Gastrocnemius medialis (tissue), 4 donors: ENCODE data around the gene ENOX2. TPM values are rescaled to one million over a fixed set of nuclear protein-coding genes. Genes with fewer than 3 reads are reported as not detected.
A peak's percentile ranks its signal among the peaks of the same experiment; 100 is the strongest.

Source experiments
- ATAC-seq, 2 donors: fragments of 150-250 bp; one replicate each; pipeline ENCODE4 v1.9.1; 2016
- DNase-seq, 2 donors: peaks; one replicate each; pipeline ENCODE4 v3.0.0-alpha.2; 2019
- H3K27ac ChIP-seq, 4 donors: fragments of 200-600 bp; sonication (generic); 1 replicate in 1 of 4; 2 replicates in 3 of 4; pipeline ENCODE4 v1.5.1; 2016 to 2018; ENCODE audit warnings: mild to moderate bottlenecking in 2 of 4, moderate library complexity in 1 of 4
- H3K27me3 ChIP-seq, 3 donors: fragments of 200-600 bp; sonication (generic) in 2 of 3; 1 replicate in 1 of 3; 2 replicates in 2 of 3; pipeline versions ENCODE4 v1.5.1 to v1.6.0; 2016 to 2019; ENCODE audit warnings: mild to moderate bottlenecking in 1 of 3, moderate library complexity in 1 of 3
- H3K36me3 ChIP-seq, 2 donors: fragments of 200-600 bp; sonication (generic) in 1 of 2; one replicate each; pipeline ENCODE4 v1.5.1; 2017 to 2018
- H3K4me1 ChIP-seq, 2 donors: fragments of 200-600 bp; sonication (generic) in 1 of 2; one replicate each; pipeline ENCODE4 v1.5.1; 2016 to 2017; ENCODE audit warnings: mild to moderate bottlenecking in 2 of 2
- H3K4me3 ChIP-seq, 4 donors: fragments of 200-600 bp; sonication (generic) in 3 of 4; 1 replicate in 1 of 4; 2 replicates in 3 of 4; pipeline ENCODE4 v1.5.1; 2016 to 2019; ENCODE audit warnings: mild to moderate bottlenecking in 2 of 4
- H3K9me3 ChIP-seq, 3 donors: fragments of 200-600 bp; sonication (generic) in 2 of 3; 1 replicate in 1 of 3; 2 replicates in 2 of 3; pipeline ENCODE4 v1.5.1; 2016 to 2019
- CTCF ChIP-seq, 5 experiments: fragments of 450-650 bp in 3 of 5; fragments of 200-600 bp in 2 of 5; sonication (generic) in 2 of 5; IDR thresholded peaks in 4 of 5; conservative IDR thresholded peaks in 1 of 5; 1 replicate in 4 of 5; 2 replicates in 1 of 5; pipeline ENCODE4 v1.5.1; 2016 to 2019; ENCODE audit warnings: antibody characterized with exemption in 5 of 5, mild to moderate bottlenecking in 3 of 5, moderate library complexity in 3 of 5
- POLR2A ChIP-seq, 2 donors: fragments of 450-650 bp; IDR thresholded peaks; one replicate each; pipeline ENCODE4 v1.6.1; 2017; ENCODE audit warnings: antibody characterized with exemption in 2 of 2, mild to moderate bottlenecking in 2 of 2, moderate library complexity in 2 of 2
- in situ Hi-C, 4 donors: fragments of 200-750 bp; cut with MboI; loops; one replicate each; pipeline versions ENCODE4 v1.15.0 to v1.8.0; 2017; ENCODE audit warnings: low sequenced_read_pairs in 4 of 4
- intact Hi-C: fragments of 100-400 bp; cut with DNase I; formaldehyde crosslinking; loops from one replicate; pipeline ENCODE4 v1.15.1; 2023; ENCODE audit warnings: low total_unique reads
- total RNA-seq, 4 donors: library from RNA; depleted of rRNA; stranded (reverse); fragments of >200 nt; gene quantifications; one replicate each; pipeline versions ENCODE4 v1.1.0 to v1.2.3, GENCODE V29; 2016

Gene ENOX2
- total RNA-seq, 4 donors from 2014 or later: 7.2 to 10.9 (median 7.9) TPM

GRCh38 chrX:130885508-130885907 is 17.5 kb downstream of the ENOX2 start:
- DNase-seq (no peak), ATAC-seq (no peak)
- Histone ChIP-seq H3K9me3 (no peaks in the 10 kb centered on the region), H3K4me3 (no peak overlapping the region), H3K27me3 (no peaks in the 10 kb centered on the region), H3K27ac (no peak overlapping the region), H3K36me3 (no peaks in the 10 kb centered on the region), H3K4me1 (peaks cover 4 to 21% of the 10 kb centered on the region in 2 donors)
- TF ChIP-seq POLR2A (IDR thresholded peaks at IDR 0.05): no peak
- TF ChIP-seq CTCF (IDR thresholded peaks at IDR 0.05 in 4 of 5, conservative IDR thresholded peaks at IDR 0.05 in 1 of 5): no peak
- in situ Hi-C loops: no loop called here
- intact Hi-C loops: no loop called here

- peaks cover 8 to 21% of the 10 kb centered on the region in 2 donors for H3K4me1 ChIP-seq
- no peaks in the 10 kb centered on the region for H3K27me3 ChIP-seq
- TF ChIP-seq CTCF (IDR thresholded peaks at IDR 0.05 in 4 of 5, conservative IDR thresholded peaks at IDR 0.05 in 1 of 5) (no peak), POLR2A (IDR thresholded peaks at IDR 0.05) (no peak)
- intact Hi-C loops (no loop called here), in situ Hi-C loops (no loop called here)
- no peaks in the 10 kb centered on the region for H3K9me3 ChIP-seq
- H3K4me3 ChIP-seq: no peak overlapping the region
- H3K27ac ChIP-seq: no peak overlapping the region
- DNase-seq (no peak), ATAC-seq (no peak)
- H3K36me3 ChIP-seq: no peaks in the 10 kb centered on the region
Observed at GRCh38 chrX:130884627-130885026, 18.4 kb downstream of the ENOX2 start.

DNA sequence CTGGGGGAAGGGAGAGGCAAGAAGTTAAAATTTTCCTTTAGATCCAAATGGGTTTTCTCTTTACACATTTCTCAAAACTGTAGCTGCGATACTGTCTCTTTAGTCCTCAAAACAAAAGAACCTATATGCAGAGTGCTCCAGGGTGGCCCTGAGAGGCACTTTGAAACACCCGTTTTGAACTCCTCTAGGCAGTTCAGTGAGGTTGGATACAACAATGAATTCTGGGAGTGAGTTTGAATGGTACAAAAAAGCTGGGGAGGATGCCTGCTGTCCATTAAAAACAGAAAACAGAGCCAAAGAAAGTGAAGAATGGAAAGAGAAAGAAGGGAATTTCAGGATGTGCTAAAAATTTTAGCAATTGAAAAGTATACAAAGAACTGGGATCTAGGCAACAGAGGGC is 23.1 kb downstream of the ENOX2 start:
- no peak for ATAC-seq

DNA sequence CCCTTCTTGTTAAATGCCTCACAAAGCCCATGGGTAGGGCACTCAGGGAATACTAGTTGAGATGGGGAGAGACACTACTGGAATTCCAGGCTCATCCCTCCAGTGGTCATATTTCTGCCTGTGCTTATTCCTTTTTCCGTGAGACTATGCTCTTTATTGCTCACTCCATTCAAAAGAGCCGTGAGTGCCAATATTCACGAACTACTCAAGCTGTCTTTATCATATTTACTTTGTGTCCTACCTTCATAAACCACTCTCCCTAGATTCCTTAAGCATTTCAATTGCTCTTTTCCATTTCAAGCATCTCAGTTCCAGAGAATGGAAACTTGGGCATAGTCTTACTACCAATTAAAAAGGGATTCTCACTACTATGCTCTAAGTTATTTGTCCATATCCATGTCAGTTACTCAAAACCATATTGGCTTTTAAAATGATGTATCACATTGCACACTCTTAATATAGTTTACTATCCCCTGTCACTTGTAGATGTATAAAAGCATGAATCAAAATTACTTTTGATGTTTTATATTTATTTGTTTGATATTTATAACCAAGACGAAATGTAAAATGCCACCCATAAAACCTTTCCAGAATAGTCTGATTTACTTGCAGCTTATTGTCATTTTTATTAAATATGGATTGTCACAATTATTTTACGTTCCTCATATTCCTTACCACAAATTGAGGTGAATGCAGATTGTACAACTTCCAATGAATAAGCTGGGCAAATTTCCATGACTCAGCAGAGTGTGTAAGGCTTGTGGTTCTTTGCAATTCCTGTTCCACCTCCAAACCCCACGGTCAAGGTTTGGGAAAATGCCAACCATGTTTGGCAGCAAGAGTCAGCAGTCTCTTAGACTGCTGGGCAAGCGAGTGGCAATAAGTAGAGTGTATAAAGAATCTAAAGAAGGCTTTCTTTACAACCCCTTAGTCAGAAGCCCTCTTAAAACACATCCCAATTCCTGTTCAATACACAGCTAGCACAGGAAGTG is 24.4 kb downstream of the ENOX2 start:
- Histone ChIP-seq H3K27me3 (no peaks in the 10 kb centered on the region), H3K4me1 (peaks cover 11 to 24% of the 10 kb centered on the region in 2 donors), H3K27ac (peak overlapping the region; percentile 24 to 67 (median 39)), H3K36me3 (no peaks in the 10 kb centered on the region), H3K4me3 (no peak overlapping the region), H3K9me3 (no peaks in the 10 kb centered on the region)
- peak in 1 of 2 donors; percentile 36 for DNase-seq
- intact Hi-C loops: no loop called here
- peak; percentile 61 to 71 for ATAC-seq
- TF ChIP-seq CTCF (IDR thresholded peaks at IDR 0.05 in 4 of 5, conservative IDR thresholded peaks at IDR 0.05 in 1 of 5): no peak
- in situ Hi-C loops: no loop called here

More for the DNA sequence above, 23.1 kb downstream of the ENOX2 start:
- H3K36me3 ChIP-seq: no peaks in the 10 kb centered on the region
- no peaks in the 10 kb centered on the region for H3K9me3 ChIP-seq
- H3K27ac ChIP-seq: no peak overlapping the region
- no peak for DNase-seq
- in situ Hi-C loops (no loop called here), intact Hi-C loops (no loop called here)
- H3K27me3 ChIP-seq: no peaks in the 10 kb centered on the region
- no peak overlapping the region for H3K4me3 ChIP-seq
- TF ChIP-seq CTCF (IDR thresholded peaks at IDR 0.05 in 4 of 5, conservative IDR thresholded peaks at IDR 0.05 in 1 of 5): no peak
- TF ChIP-seq POLR2A (IDR thresholded peaks at IDR 0.05): no peak
- H3K4me1 ChIP-seq: peaks cover 11 to 27% of the 10 kb centered on the region in 2 donors
